H9 (cell line): ENCODE data around the gene ETF1. TPM values are rescaled to one million over a fixed set of nuclear protein-coding genes. Genes with fewer than 3 reads are reported as not detected.

ENCODE experiments used
- DNase-seq: peaks from one replicate; pipeline ENCODE4 v3.0.0-alpha.2; 2017
- H2AFZ ChIP-seq: one replicate; pipeline ENCODE4 v1.6.1; 2013; ENCODE audit warnings: mild to moderate bottlenecking, low read length, control low read depth, moderate library complexity
- H2AK5ac ChIP-seq: 2 replicates; pipeline ENCODE4 v1.6.1; 2013; ENCODE audit warnings: low read length, control low read depth, mixed read lengths; ENCODE audit not compliant: insufficient read length
- H2BK120ac ChIP-seq: one replicate; pipeline ENCODE4 v1.6.1; 2013; ENCODE audit warnings: low read depth, mild to moderate bottlenecking, low read length, control low read depth, inconsistent platforms; ENCODE audit not compliant: poor library complexity, severe bottlenecking
- H2BK12ac ChIP-seq: 2 replicates; pipeline ENCODE4 v1.6.1; 2013; ENCODE audit warnings: low read length, control low read depth, mixed read lengths, low read depth; ENCODE audit not compliant: insufficient read length
- H2BK15ac ChIP-seq: 2 replicates; pipeline ENCODE4 v1.6.1; 2013; ENCODE audit warnings: low read depth, low read length, control low read depth
- H2BK20ac ChIP-seq: one replicate; pipeline ENCODE4 v1.6.1; 2013; ENCODE audit warnings: low read depth, mild to moderate bottlenecking, low read length, control low read depth, inconsistent platforms; ENCODE audit not compliant: poor library complexity, severe bottlenecking
- H2BK5ac ChIP-seq: 2 replicates; pipeline ENCODE4 v1.6.1; 2013; ENCODE audit warnings: low read length, control low read depth, mixed read lengths; ENCODE audit not compliant: insufficient read length
- H3K14ac ChIP-seq: 2 replicates; pipeline ENCODE4 v1.6.1; 2013; ENCODE audit warnings: low read length, control low read depth; ENCODE audit not compliant: insufficient read depth
- H3K18ac ChIP-seq: 2 replicates; pipeline ENCODE4 v1.6.1; 2013; ENCODE audit warnings: low read depth, mild to moderate bottlenecking, mixed read lengths, low read length, control low read depth; ENCODE audit not compliant: insufficient read length
- H3K23ac ChIP-seq: 2 replicates; pipeline ENCODE4 v1.6.1; 2013; ENCODE audit warnings: low read length, control low read depth, mixed read lengths, low read depth; ENCODE audit not compliant: insufficient read length
- H3K23me2 ChIP-seq: 2 replicates; pipeline ENCODE4 v1.6.1; 2013; ENCODE audit warnings: low read depth, mild to moderate bottlenecking, mixed read lengths, low read length, control low read depth; ENCODE audit not compliant: insufficient read length, poor library complexity, severe bottlenecking
- H3K27ac ChIP-seq: 2 replicates; pipeline ENCODE4 v1.5.1; 2013; ENCODE audit warnings: low read length, control low read depth, mixed read lengths, low read depth; ENCODE audit not compliant: insufficient read length
- H3K27me3 ChIP-seq: 2 replicates; pipeline ENCODE4 v1.6.1; 2013; ENCODE audit warnings: low read length, control low read depth, inconsistent platforms; ENCODE audit not compliant: insufficient read depth
- H3K4ac ChIP-seq: 2 replicates; pipeline ENCODE4 v1.6.1; 2013; ENCODE audit warnings: low read depth, mild to moderate bottlenecking, control low read depth, inconsistent platforms, low read length, moderate library complexity
- H3K4me1 ChIP-seq: 2 replicates; pipeline ENCODE4 v1.6.1; 2013; ENCODE audit warnings: low read length, control low read depth, inconsistent platforms; ENCODE audit not compliant: insufficient read depth
- H3K4me2 ChIP-seq: 2 replicates; pipeline ENCODE4 v1.6.1; 2013; ENCODE audit warnings: low read length, control low read depth, mixed read lengths; ENCODE audit not compliant: insufficient read length, insufficient read depth
- H3K56ac ChIP-seq: 2 replicates; pipeline ENCODE4 v1.6.1; 2013; ENCODE audit warnings: low read depth, mild to moderate bottlenecking, mixed read lengths, low read length, control low read depth; ENCODE audit not compliant: insufficient read length
- H3K79me1 ChIP-seq: 2 replicates; pipeline ENCODE4 v1.6.1; 2013; ENCODE audit warnings: low read depth, mild to moderate bottlenecking, moderate library complexity, low read length, control low read depth, inconsistent platforms; ENCODE audit not compliant: insufficient read depth, poor library complexity, severe bottlenecking
- H3K79me2 ChIP-seq: 2 replicates; pipeline ENCODE4 v1.6.1; 2013; ENCODE audit warnings: low read length, control low read depth, inconsistent platforms; ENCODE audit not compliant: insufficient read depth
- H3K9ac ChIP-seq: 2 replicates; pipeline ENCODE4 v1.6.1; 2013; ENCODE audit warnings: low read length, control low read depth, mixed read lengths; ENCODE audit not compliant: insufficient read length; ENCODE audit errors: extremely low read depth
- H3K9me3 ChIP-seq: one replicate; pipeline ENCODE4 v1.6.1; 2013; ENCODE audit warnings: low read depth, low read length, inconsistent platforms; ENCODE audit not compliant: control insufficient read depth
- H3T11ph ChIP-seq: one replicate; pipeline ENCODE4 v1.6.1; 2013; ENCODE audit warnings: mild to moderate bottlenecking, low read length, control low read depth, inconsistent platforms
- H4K20me1 ChIP-seq: one replicate; pipeline ENCODE4 v1.6.1; 2013; ENCODE audit not compliant: control insufficient read depth, insufficient read length, insufficient read depth
- H4K5ac ChIP-seq: 2 replicates; pipeline ENCODE4 v1.6.1; 2013; ENCODE audit warnings: low read depth, mild to moderate bottlenecking, mixed read lengths, low read length, control low read depth; ENCODE audit not compliant: insufficient read length
- H4K8ac ChIP-seq: replicated peaks from 2 replicates; pipeline ENCODE4 v1.6.1; 2013; ENCODE audit warnings: low read length, control low read depth, mixed read lengths, low read depth; ENCODE audit not compliant: insufficient read length
- H4K91ac ChIP-seq: 2 replicates; pipeline ENCODE4 v1.6.1; 2013; ENCODE audit warnings: low read depth, mild to moderate bottlenecking, moderate library complexity, mixed read lengths, low read length, control low read depth; ENCODE audit not compliant: insufficient read length
- H3K27ac Mint-ChIP-seq, 3 experiments: 2 replicates in 2 of 3; 3 replicates in 1 of 3; pipeline ENCODE4 v1.8.0; 2020 to 2021; ENCODE audit warnings: mixed read lengths in 3 of 3, mild to moderate bottlenecking in 1 of 3, moderate library complexity in 1 of 3
- H3K27me3 Mint-ChIP-seq: 2 replicates; pipeline ENCODE4 v1.8.0; 2021; ENCODE audit warnings: low read depth, mild to moderate bottlenecking, moderate library complexity, mixed read lengths
- H3K36me3 Mint-ChIP-seq, 3 experiments: 2 replicates in 2 of 3; 3 replicates in 1 of 3; pipeline ENCODE4 v1.8.0; 2020 to 2021; ENCODE audit warnings: low read depth in 3 of 3, mixed read lengths in 3 of 3; ENCODE audit not compliant: insufficient read depth in 1 of 3
- H3K4me1 Mint-ChIP-seq, 2 experiments: 2 replicates each; pipeline ENCODE4 v1.8.0; 2020; ENCODE audit warnings: mixed read lengths in 2 of 2
- H3K4me3 Mint-ChIP-seq, 2 experiments: 2 replicates in 1 of 2; 3 replicates in 1 of 2; pipeline ENCODE4 v1.8.0; 2020 to 2021; ENCODE audit warnings: mild to moderate bottlenecking in 2 of 2, mixed read lengths in 2 of 2, moderate library complexity in 1 of 2
- H3K9me3 Mint-ChIP-seq, 2 experiments: 2 replicates in 1 of 2; 3 replicates in 1 of 2; pipeline ENCODE4 v1.8.0; 2020; ENCODE audit warnings: mild to moderate bottlenecking in 2 of 2, mixed read lengths in 2 of 2, moderate library complexity in 1 of 2
- CTCF ChIP-seq: fragments of 200-600 bp; sonication (generic); conservative IDR thresholded peaks from 3 replicates; pipeline ENCODE4 v1.8.0; 2021; ENCODE audit warnings: antibody characterized with exemption, mild to moderate bottlenecking
- WGBS: extraction: QIAGEN DNeasy Blood & Tissue Kit; methylation state at CpG from one replicate; pipeline ENCODE4 v1.1.7; 2013; ENCODE audit warnings: missing lambda C conversion rate, low lambda C conversion rate, mixed read lengths; ENCODE audit not compliant: insufficient read length; ENCODE audit errors: extremely low coverage; 5-methylcytosine and 5-hydroxymethylcytosine counted together
- total RNA-seq: library from RNA; stranded (reverse); gene quantifications from 2 replicates; pipeline ENCODE4 v1.2.1, GENCODE V29; 2021

ETF1 gene
- total RNA-seq, 1 experiment from 2014 or later: 175 TPM

- no peaks in the 10 kb centered on the region; a peak in 1 of 5 replicates for H3K9me3 Mint-ChIP-seq
- Histone ChIP-seq H3K14ac (no peak overlapping the region), H4K8ac (no peak overlapping the region), H3K23ac (no peak overlapping the region), H3K4ac (no peak overlapping the region), H3K4me2 (no peak overlapping the region), H3K27me3 (no peaks in the 10 kb centered on the region), H2BK12ac (no peak overlapping the region), H2AK5ac (no peak overlapping the region), H3K9ac (no peak overlapping the region), H2BK20ac (no peak overlapping the region), H3K23me2 (no peaks in the 10 kb centered on the region), H3K79me2 (no peaks in the 10 kb centered on the region), H3K4me1 (no peaks in the 10 kb centered on the region; the same call in 1 of the 2 replicates), H3K27ac (no peak overlapping the region), H3K79me1 (no peaks in the 10 kb centered on the region), H3T11ph (no peak overlapping the region), H2BK5ac (no peak overlapping the region), H2AFZ (no peak overlapping the region), H3K9me3 (no peaks in the 10 kb centered on the region), H2BK120ac (no peak overlapping the region), H4K5ac (no peak overlapping the region), H2BK15ac (no peak overlapping the region), H4K20me1 (no peaks in the 10 kb centered on the region), H3K56ac (no peak overlapping the region), H4K91ac (no peak overlapping the region), H3K18ac (no peak overlapping the region)
- H3K4me3 Mint-ChIP-seq: no peak overlapping the region; a peak in 1 of 5 replicates
- no peaks in the 10 kb centered on the region; the same call in 1 of the 2 replicates for H3K27me3 Mint-ChIP-seq
- TF ChIP-seq CTCF: no peak
- WGBS: no CpG with 5 or more reads among the region's 12 CpGs
- DNase-seq: no peak
- peaks cover 29 to 44% of the 10 kb centered on the region in 2 experiments for H3K4me1 Mint-ChIP-seq
- peak overlapping the region in 1 of 3 experiments; percentile 97; a peak in 2 of 7 replicates for H3K27ac Mint-ChIP-seq
- no peaks in the 10 kb centered on the region for H3K36me3 Mint-ChIP-seq
These were observed 85.3 kb downstream of the ETF1 start for GRCh38 chr5:138457531-138458275.

Other genes starting within 250 kb of the ETF1 start
- 19.9 and 22.8 TPM in 2 replicates for gene CDC25C, start 211.4 kb downstream of the ETF1 start, total RNA-seq
- 59.6 and 61.9 TPM in 2 replicates for gene FAM53C, start 205.0 kb downstream of the ETF1 start, total RNA-seq
- 77.8 and 89.2 TPM in 2 replicates for gene KDM3B, start 190.6 kb downstream of the ETF1 start, total RNA-seq
- gene REEP2, start 104.2 kb downstream of the ETF1 start, total RNA-seq: 44.3 and 49.0 TPM in 2 replicates
- gene EGR1, start 77.8 kb downstream of the ETF1 start, total RNA-seq: 76.6 and 83.3 TPM in 2 replicates
- gene HSPA9, start 32.2 kb upstream of the ETF1 start, total RNA-seq: 397 and 399 TPM in 2 replicates
- gene CTNNA1, start 210.2 kb upstream of the ETF1 start, total RNA-seq: 354 and 378 TPM in 2 replicates